ENCODE results near the gene APEX1.
A peak's percentile ranks its signal among the peaks of the same experiment; 100 is the strongest.
"Not testable (repeated sequence)": the region's sequence is repeated elsewhere in the genome, so short reads cannot be mapped to it uniquely, and the experiment has no call there.

The APEX1 gene

DNA sequence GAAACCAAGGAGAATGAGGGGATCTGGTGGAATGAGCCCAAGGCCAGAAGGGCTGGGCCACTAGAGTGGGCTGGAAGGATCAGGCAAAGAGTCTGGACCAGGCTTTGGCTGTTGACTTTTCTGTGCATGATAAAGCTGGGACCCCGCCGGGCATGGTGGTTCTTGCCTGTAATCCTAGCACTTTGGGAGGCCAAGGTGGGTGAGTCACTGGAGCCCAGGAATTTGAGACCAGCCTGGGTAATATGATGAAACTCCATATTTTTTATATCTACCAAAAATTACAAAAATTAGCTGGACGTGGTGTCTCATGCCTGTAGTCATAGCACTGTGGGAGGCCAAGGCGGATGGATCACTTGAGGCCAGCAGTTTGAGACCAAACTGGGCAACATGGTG, 18.7 kb upstream of the APEX1 start:
- no peak for DNase-seq

DNA sequence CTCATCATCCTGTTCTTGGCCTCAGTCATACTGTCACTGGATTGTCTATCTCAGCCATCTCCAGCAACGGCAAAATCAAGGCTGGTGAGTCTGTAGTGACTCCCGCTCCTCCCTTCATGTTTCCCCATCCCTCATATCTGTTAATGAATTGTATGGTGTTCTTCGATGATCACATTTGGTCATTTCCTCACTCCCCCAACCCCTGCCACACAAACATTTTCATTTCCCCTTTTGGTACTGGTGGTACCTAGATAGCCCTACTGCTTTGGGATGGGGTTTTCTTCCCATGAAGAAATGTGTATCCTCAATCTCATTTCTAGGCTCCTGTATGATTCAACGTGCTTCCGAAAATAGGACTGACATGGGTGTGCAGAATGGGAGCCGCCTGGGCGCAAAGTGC, 16.4 kb upstream of the APEX1 start:
- DNase-seq: no peak

DNA sequence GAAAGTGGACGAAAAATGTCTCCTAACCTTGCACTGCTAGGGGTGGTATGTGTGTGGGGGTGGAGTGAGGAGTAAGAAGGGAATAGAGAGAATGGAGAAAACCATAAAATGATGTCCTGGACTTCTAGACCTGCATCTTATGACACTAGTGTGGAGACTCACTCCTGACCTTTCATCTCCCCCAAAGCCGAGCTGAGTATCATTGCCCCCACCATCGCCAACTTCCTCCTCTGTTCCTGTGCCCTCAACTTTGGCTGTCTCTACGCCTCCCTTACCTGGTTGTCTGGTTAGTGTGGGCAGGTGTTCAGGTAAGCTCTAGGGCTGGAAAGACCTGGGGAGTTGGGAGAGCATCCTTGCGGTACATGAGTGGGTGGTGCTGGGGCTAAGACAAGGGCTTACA, 14.6 kb upstream of the APEX1 start:
- no peak for DNase-seq

- DNase-seq: no peak
These were observed 14.1 kb upstream of the APEX1 start for GRCh38 chr14:20440882-20441281.

- no peak for DNase-seq
These were observed 13.6 kb upstream of the APEX1 start for GRCh38 chr14:20441461-20441860.

DNA sequence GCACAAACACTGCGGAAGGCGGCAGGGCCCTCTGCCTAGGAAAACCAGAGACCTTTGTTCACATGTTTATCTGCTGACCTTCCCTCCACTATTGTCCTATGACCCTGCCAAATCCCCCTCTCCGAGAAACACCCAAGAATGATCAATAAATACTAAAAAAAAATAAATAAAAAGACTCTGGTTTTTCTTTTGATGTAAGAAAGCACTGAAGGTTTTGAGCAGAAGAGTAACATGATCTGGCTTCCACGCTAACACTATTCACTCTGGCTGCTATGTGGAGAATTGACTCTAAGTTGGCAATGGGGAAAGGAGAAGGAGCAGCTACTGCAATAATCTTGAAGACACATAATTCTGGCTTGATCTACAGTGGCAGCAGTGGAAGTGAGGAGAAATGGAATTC, 11.4 kb upstream of the APEX1 start:
- not testable (repeated sequence) for DNase-seq

- DNase-seq: no peak
These were observed 8.1 kb upstream of the APEX1 start for GRCh38 chr14:20446889-20447288.

GRCh38 chr14:20452831-20453230, 2.2 kb upstream of the APEX1 start:
- DNase-seq: not testable (repeated sequence)

GRCh38 chr14:20455355-20456300, 602 bp downstream of the APEX1 start:
- no peak for DNase-seq

DNA sequence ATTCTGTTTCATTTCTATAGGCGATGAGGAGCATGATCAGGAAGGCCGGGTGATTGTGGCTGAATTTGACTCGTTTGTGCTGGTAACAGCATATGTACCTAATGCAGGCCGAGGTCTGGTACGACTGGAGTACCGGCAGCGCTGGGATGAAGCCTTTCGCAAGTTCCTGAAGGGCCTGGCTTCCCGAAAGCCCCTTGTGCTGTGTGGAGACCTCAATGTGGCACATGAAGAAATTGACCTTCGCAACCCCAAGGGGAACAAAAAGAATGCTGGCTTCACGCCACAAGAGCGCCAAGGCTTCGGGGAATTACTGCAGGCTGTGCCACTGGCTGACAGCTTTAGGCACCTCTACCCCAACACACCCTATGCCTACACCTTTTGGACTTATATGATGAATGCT, 1.9 kb downstream of the APEX1 start:
- DNase-seq: no peak

DNA sequence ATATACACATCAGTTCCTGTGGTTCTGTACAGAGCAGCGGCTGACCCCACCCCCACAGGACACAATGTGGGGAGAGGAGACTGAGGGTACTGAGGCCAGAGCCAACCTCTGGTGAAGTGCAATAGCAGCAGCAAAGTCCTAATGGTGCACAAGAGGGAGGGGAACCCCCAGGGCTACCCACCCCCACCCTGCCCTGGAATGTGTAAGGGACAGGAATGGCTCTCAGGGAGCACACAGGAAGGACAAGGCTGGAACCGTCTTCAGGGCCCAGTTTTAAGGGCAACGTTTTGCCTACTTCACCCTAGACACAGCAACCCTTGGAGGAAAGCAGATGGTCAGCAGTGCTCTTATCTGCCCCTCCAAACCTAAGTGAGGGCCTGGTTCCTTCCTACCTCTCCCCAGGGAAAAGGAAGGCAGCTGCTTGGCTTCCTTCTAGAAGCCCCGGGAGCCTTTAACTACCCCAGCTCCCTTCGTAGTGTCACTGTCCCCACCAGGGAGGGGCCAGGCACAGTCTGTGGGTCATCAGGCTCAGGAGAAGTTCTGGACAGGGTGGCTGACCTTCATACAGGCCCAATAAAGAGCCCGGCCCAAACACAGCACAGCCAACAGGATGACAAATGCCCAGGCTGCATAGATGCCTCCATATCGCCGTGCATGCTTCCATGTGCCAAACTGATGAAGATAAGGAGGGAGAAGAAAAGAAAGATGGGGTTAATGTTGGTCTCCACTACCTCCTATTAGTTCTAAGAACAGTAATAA, 3.2 kb downstream of the APEX1 start:
- no peak for DNase-seq

- DNase-seq: peak; percentile 44
These were observed 5.6 kb downstream of the APEX1 start for GRCh38 chr14:20460458-20461224.

GRCh38 chr14:20461225-20462141, 6.5 kb downstream of the APEX1 start, which contains the start of gene PIP4P1:
PIP4P1 (minus strand) TSS chr14:20461434; CDS start chr14:20461325, 109 bp downstream.
- peak; percentile 97 for DNase-seq

GRCh38 chr14:20468764-20469241, 13.8 kb downstream of the APEX1 start:
- no peak for DNase-seq

DNA sequence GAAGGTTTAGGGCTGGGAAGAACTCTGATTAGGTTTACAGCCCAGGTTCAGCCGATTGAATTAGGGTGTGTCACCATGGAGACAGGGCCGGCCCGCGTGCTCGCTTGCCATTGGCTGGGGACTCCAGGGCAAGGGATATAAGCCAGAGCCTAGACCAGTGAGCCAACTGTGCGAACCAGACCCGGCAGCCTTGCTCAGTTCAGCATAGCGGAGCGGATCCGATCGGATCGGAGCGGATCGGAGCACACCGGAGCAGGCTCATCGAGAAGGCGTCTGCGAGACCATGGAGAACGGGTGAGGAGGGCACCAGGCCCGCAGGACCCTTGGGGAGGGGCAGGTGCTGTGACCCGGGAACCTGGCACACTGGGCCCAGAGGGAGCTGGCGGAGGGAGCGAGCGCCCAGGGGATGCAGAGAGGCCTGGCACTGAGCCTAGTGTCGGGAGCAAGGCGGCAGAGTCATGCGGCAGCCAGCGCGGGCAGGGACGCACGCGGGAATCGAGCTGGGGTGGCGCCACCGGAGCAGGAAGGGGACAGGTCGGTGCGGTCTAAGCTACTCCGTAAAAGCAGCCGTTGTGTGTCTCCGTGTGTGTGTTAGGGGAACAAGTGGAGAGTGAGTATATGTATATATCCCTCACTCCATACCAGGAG, 14.3 kb downstream of the APEX1 start, which contains the start of gene PNP:
Gene PNP, plus strand, starts transcription at position 165 of the 648 bp plus-strand sequence. Its CDS starts 119 bp downstream, at position 284.
- peak; percentile 81 for DNase-seq

DNA sequence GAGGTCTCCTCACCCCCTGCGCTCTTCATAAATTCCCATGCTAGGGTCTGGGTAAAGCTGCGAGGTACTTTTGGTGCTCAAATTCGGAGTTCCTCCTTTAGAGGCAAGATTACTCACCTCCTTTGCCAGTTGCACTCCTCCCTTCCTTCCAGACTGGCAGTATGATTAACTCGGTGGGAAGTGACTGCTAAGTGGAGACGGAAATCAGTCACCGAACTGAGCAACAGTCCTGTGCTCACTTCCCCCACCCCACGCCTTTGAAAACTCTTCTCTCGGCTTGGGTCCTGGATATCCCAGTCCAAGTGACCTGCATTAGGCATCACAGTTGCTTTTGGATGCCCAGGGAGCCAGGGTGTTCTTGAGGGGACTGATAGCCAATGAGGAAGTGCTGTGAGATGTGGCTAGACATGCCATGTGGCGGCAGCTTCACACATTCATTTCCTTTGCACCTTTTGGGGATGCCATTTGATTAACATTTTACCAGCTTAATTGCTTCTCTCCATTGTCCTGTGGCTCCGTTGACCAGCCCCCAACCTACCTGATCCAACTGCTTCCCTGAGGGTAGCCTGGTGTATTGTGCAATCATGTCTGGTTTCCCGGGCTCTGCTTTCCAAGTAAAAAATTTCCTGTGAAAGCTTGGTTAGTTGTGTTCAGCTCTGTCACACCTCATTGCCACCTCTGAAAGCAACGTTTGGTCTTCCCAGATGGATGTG, 15.0 kb downstream of the APEX1 start:
- DNase-seq: peak; percentile 48

DNA sequence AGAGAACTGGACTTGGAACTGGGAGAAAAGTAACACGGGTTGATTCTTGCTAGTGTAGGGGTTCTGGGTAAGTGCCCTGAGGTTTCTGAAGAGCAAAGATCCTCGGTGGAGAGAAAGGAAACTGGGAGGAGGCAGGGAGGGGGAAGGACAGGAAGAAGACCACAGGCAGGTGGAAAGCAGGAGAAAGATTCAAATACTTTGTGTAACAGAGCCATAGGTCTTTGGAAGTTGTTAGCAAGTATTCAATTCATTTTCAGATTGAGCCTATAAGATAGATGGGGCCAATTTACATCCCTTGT, 15.5 kb downstream of the APEX1 start:
- DNase-seq: no peak

DNA sequence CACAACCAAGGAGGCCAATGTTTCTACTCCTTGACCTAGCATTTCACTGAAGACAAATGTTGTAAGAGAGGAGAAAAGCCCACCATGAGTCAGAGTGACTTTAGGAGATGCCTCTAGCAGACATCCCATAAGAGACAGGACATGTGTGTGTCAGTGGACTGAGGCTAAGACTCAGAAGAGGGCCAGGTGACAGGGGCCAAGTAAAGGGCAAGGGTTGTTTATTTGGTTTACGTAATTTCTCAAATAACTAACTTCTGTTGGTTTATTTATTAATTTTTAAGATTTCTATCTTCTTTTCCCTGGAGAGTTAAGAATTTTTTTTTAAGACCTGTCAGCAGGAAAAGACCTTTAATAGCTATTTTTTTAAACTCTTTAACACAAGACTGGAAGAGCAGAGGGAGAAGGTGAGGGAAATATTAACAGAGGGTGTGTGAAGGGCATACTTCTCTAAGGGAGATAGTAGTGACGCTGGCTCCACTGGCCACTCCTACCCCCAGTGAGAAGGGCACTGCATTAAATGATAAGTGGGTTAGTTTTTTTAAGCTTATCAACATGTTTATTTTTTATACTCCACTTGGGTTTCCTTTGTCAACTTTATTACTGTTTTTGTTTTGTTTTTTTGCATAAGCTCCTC, 17.6 kb downstream of the APEX1 start:
- DNase-seq: no peak

DNA sequence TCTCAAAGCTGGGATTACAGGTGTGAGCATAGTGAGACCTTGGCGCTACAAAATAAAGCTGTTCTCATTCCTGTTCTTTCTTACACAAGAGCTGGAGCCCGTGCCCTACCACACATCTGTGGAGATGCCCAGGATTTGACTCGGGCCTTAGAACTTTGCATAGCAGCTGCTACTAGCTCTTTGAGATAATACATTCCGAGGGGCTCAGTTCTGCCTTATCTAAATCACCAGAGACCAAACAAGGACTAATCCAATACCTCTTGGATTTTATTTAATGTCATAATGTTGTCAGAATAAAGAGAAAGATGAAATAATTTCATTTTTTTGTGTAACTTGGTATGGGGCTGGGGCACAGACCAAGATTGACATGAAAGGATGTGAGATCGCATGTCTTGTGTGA, 21.8 kb downstream of the APEX1 start:
- DNase-seq: no peak

DNA sequence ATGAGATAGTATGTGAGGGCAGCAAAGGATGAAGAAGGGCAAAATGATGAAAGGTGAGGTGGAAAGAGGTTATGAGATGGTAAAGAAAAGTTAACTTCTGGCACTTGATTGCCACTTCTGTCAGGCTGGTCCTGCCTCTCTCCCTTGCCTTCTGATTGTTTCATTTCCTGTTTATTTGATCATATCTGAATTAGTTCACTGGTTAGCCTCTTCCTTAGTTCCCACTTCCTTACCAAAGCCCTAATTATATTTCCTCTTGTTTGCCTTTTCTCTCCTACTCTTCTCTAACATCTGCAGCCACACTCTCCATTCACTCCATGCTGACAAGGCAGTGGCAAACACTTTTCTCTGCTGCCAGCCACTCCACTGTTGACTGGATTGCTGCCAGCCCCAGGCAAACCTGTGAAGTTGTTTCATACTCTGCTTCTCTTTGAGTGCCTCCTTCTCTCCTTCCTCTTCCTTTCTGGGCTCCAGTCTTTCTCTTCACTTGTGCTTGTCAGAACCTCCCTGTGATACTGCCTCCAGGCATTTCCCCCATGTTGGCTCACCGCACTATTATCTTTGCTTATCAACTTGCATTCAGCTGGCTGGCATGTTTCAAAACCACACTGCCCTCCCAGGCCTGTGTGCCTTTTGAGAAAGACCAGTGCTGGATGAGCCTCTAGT, 22.3 kb downstream of the APEX1 start:
- no peak for DNase-seq
